BLaER1 (cell line): ENCODE data around the gene ZNF141.
A peak's percentile ranks its signal among the peaks of the same experiment; 100 is the strongest.
"Not testable (repeated sequence)": the region's sequence is repeated elsewhere in the genome, so short reads cannot be mapped to it uniquely, and the experiment has no call there.

ENCODE experiments used
- H3K27ac ChIP-seq: shearing (Covaris generic); formaldehyde crosslinking; 2 replicates; pipeline ENCODE4 v1.8.1; 2022
- H3K27me3 ChIP-seq: shearing (Covaris generic); formaldehyde crosslinking; 2 replicates; pipeline ENCODE4 v1.8.1; 2022
- H3K36me3 ChIP-seq: shearing (Covaris generic); formaldehyde crosslinking; 2 replicates; pipeline ENCODE4 v1.8.1; 2022
- H3K4me1 ChIP-seq: shearing (Covaris generic); formaldehyde crosslinking; 2 replicates; pipeline ENCODE4 v1.8.1; 2022
- H3K4me2 ChIP-seq: shearing (Covaris generic); formaldehyde crosslinking; 2 replicates; pipeline ENCODE4 v1.8.1; 2022
- H3K4me3 ChIP-seq: shearing (Covaris generic); formaldehyde crosslinking; 2 replicates; pipeline ENCODE4 v1.8.1; 2022
- H3K9ac ChIP-seq: shearing (Covaris generic); formaldehyde crosslinking; 2 replicates; pipeline ENCODE4 v1.8.1; 2022
- H3K9me3 ChIP-seq: shearing (Covaris generic); formaldehyde crosslinking; 2 replicates; pipeline ENCODE4 v1.8.1; 2022
- H4K20me1 ChIP-seq: shearing (Covaris generic); formaldehyde crosslinking; 2 replicates; pipeline ENCODE4 v1.8.1; 2022
- Cebpa-rat ChIP-seq: shearing (Covaris generic); IDR thresholded peaks from 2 replicates; pipeline ENCODE4 v1.8.1; 2022

The ZNF141 gene

GRCh38 chr4:337143-337931 is at the start of gene ZNF141:
ZNF141 (plus strand) TSS chr4:337814; CDS start chr4:337984, 170 bp downstream.
- peak within 1 kb of the TSS; percentile 93 for H3K4me3 ChIP-seq

GRCh38 chr4:288891-289290 is 48.7 kb upstream of the ZNF141 start:
- no peak for TF ChIP-seq Cebpa-rat
- no peak overlapping the region for H3K27ac ChIP-seq
- no peak overlapping the region for H3K4me3 ChIP-seq
- H3K36me3 ChIP-seq, result no peaks in the 10 kb centered on the region
- H4K20me1 ChIP-seq, result no peaks in the 10 kb centered on the region
- no peak overlapping the region for H3K9ac ChIP-seq
- H3K27me3 ChIP-seq, result no peaks in the 10 kb centered on the region
- no peak overlapping the region for H3K4me2 ChIP-seq
- H3K9me3 ChIP-seq, result peaks cover 86% of the 10 kb centered on the region
- no peaks in the 10 kb centered on the region for H3K4me1 ChIP-seq

More at GRCh38 chr4:337143-337931, at the start of gene ZNF141:
- Histone ChIP-seq H4K20me1 (no peaks in the 10 kb centered on the region), H3K27ac (peak within 1 kb of the TSS; percentile 89), H3K4me1 (peaks cover 14% of the 10 kb centered on the region), H3K9ac (peak within 1 kb of the TSS; percentile 94), H3K4me2 (peak within 1 kb of the TSS; percentile 86), H3K9me3 (peaks cover 78% of the 10 kb centered on the region), H3K27me3 (peaks cover 21% of the 10 kb centered on the region), H3K36me3 (peaks cover 37% of the 10 kb centered on the region)
- TF ChIP-seq Cebpa-rat, result no peak

- H4K20me1 ChIP-seq, result no peaks in the 10 kb centered on the region
- TF ChIP-seq Cebpa-rat, result no peak
- H3K36me3 ChIP-seq, result no peaks in the 10 kb centered on the region
- H3K4me1 ChIP-seq, result peaks cover 7% of the 10 kb centered on the region; the same call in 1 of the 2 replicates
- H3K9me3 ChIP-seq, result peaks cover 72% of the 10 kb centered on the region
- H3K27me3 ChIP-seq, result no peaks in the 10 kb centered on the region
- H3K9ac ChIP-seq, result no peak overlapping the region
- no peak overlapping the region for H3K4me2 ChIP-seq
- no peak overlapping the region for H3K4me3 ChIP-seq
- H3K27ac ChIP-seq, result no peak overlapping the region
These were observed 42.9 kb upstream of the ZNF141 start for GRCh38 chr4:294732-295131.

DNA sequence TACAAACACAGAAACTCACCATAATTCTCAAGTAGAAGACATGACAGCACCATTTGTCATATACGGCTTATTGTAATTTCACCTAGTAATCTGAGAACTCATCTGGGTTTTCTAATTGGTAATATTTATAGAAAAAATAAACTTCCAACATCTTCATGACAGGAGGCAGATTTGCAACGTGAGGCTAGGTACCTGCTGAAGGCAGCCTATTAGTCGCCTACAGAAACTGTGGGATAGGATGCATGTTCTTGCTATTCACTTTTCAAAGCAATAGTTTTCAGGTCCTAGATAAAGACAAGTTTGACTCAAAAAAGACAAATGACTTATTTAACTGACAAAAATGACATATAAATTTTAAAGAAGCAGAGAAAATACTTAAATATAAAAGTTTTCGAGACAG is 35.2 kb upstream of the ZNF141 start:
- Histone ChIP-seq H3K27ac (no peak overlapping the region), H3K27me3 (no peaks in the 10 kb centered on the region)

GRCh38 chr4:304516-304915 is 33.1 kb upstream of the ZNF141 start:
- H3K4me3 ChIP-seq, H3K27ac ChIP-seq, H3K9ac ChIP-seq, H3K27me3 ChIP-seq, H3K4me2 ChIP-seq, H4K20me1 ChIP-seq, H3K36me3 ChIP-seq: not testable (repeated sequence)
- peaks cover 28% of the 10 kb centered on the region for H3K4me1 ChIP-seq
- H3K9me3 ChIP-seq, result peaks cover 64% of the 10 kb centered on the region

More for the DNA sequence above, 35.2 kb upstream of the ZNF141 start:
- peaks cover 16% of the 10 kb centered on the region for H3K4me1 ChIP-seq
- peaks cover 65% of the 10 kb centered on the region for H3K9me3 ChIP-seq
- TF ChIP-seq Cebpa-rat, result no peak
- no peak overlapping the region for H3K4me3 ChIP-seq
- H3K36me3 ChIP-seq, result no peaks in the 10 kb centered on the region
- no peak overlapping the region for H3K4me2 ChIP-seq
- no peak overlapping the region for H3K9ac ChIP-seq
- H4K20me1 ChIP-seq, result peaks cover 6% of the 10 kb centered on the region; the same call in 1 of the 2 replicates

GRCh38 chr4:304969-305680 is 32.5 kb upstream of the ZNF141 start, which contains the start of gene ZNF732:
ZNF732 (minus strand) TSS chr4:305474; CDS start chr4:305310, 164 bp downstream.
- Histone ChIP-seq H3K27me3 (no peaks in the 10 kb centered on the region), H3K4me2 (peak within 1 kb of the TSS; percentile 78), H3K4me3 (no peak within 1 kb of the TSS), H3K9ac (no peak within 1 kb of the TSS), H3K36me3 (no peaks in the 10 kb centered on the region), H3K4me1 (peaks cover 34% of the 10 kb centered on the region), H3K27ac (no peak within 1 kb of the TSS; the same call in 1 of the 2 replicates), H3K9me3 (peaks cover 61% of the 10 kb centered on the region), H4K20me1 (peaks cover 7% of the 10 kb centered on the region; the same call in 1 of the 2 replicates)
- no peak for TF ChIP-seq Cebpa-rat

- H3K4me2 ChIP-seq, result peak overlapping the region; percentile 78
These were observed 31.1 kb upstream of the ZNF141 start for GRCh38 chr4:306551-306961.

GRCh38 chr4:309807-310206 is 27.8 kb upstream of the ZNF141 start:
- no peaks in the 10 kb centered on the region for H3K27me3 ChIP-seq
- peaks cover 68% of the 10 kb centered on the region for H3K9me3 ChIP-seq
- peaks cover 53% of the 10 kb centered on the region for H3K4me1 ChIP-seq
- no peak overlapping the region for H3K9ac ChIP-seq
- no peak overlapping the region for H3K27ac ChIP-seq
- H4K20me1 ChIP-seq, result peaks cover 7% of the 10 kb centered on the region; the same call in 1 of the 2 replicates
- no peak overlapping the region for H3K4me3 ChIP-seq
- H3K36me3 ChIP-seq, result no peaks in the 10 kb centered on the region
- H3K4me2 ChIP-seq, result peak overlapping the region; percentile 26
- TF ChIP-seq Cebpa-rat, result no peak

More at GRCh38 chr4:306551-306961, 31.1 kb upstream of the ZNF141 start:
- H3K4me3 ChIP-seq, result no peak overlapping the region
- H3K9ac ChIP-seq, result no peak overlapping the region
- peaks cover 36% of the 10 kb centered on the region for H3K4me1 ChIP-seq
- peaks cover 7% of the 10 kb centered on the region; the same call in 1 of the 2 replicates for H4K20me1 ChIP-seq
- no peak overlapping the region; the same call in 1 of the 2 replicates for H3K27ac ChIP-seq
- TF ChIP-seq Cebpa-rat, result 0 out of 2 replicates have a peak, but pooled peaks have one; percentile 40
- H3K36me3 ChIP-seq, result no peaks in the 10 kb centered on the region
- H3K9me3 ChIP-seq, result peaks cover 70% of the 10 kb centered on the region
- H3K27me3 ChIP-seq, result no peaks in the 10 kb centered on the region

GRCh38 chr4:314296-314903 is 23.2 kb upstream of the ZNF141 start:
- peaks cover 94% of the 10 kb centered on the region for H3K9me3 ChIP-seq
- H3K4me1 ChIP-seq, result peaks cover 29% of the 10 kb centered on the region
- no peak overlapping the region for H3K4me3 ChIP-seq
- H3K27ac ChIP-seq, result no peak overlapping the region
- H3K9ac ChIP-seq, result no peak overlapping the region
- H3K36me3 ChIP-seq, result no peaks in the 10 kb centered on the region
- H3K27me3 ChIP-seq, result no peaks in the 10 kb centered on the region
- TF ChIP-seq Cebpa-rat, result no peak
- H3K4me2 ChIP-seq, result peak overlapping the region; percentile 45
- no peaks in the 10 kb centered on the region for H4K20me1 ChIP-seq
